Neuron (in vitro differentiated cells): Measurements from ENCODE around the gene CDK15.
"Not testable (repeated sequence)": the region's sequence is repeated elsewhere in the genome, so short reads cannot be mapped to it uniquely, and the experiment has no call there.

Experiments
- H2AFZ ChIP-seq: one replicate; pipeline ENCODE4 v1.6.1; 2013; ENCODE audit warnings: low read depth, mild to moderate bottlenecking, inconsistent platforms, low read length, moderate library complexity
- H3K27me3 ChIP-seq: one replicate; pipeline ENCODE4 v1.6.1; 2013; ENCODE audit warnings: low read length; ENCODE audit not compliant: insufficient read depth
- H3K36me3 ChIP-seq: one replicate; pipeline ENCODE4 v1.6.1; 2013; ENCODE audit warnings: low read length; ENCODE audit not compliant: insufficient read depth
- H3K4me1 ChIP-seq: one replicate; pipeline ENCODE4 v1.6.1; 2013; ENCODE audit warnings: low read length; ENCODE audit not compliant: insufficient read depth
- H3K4me3 ChIP-seq: 2 replicates; pipeline ENCODE4 v1.5.1; 2013; ENCODE audit warnings: mild to moderate bottlenecking, low read length, moderate library complexity
- H3K9me3 ChIP-seq: one replicate; pipeline ENCODE4 v1.6.1; 2013; ENCODE audit warnings: low read length

Gene CDK15

DNA sequence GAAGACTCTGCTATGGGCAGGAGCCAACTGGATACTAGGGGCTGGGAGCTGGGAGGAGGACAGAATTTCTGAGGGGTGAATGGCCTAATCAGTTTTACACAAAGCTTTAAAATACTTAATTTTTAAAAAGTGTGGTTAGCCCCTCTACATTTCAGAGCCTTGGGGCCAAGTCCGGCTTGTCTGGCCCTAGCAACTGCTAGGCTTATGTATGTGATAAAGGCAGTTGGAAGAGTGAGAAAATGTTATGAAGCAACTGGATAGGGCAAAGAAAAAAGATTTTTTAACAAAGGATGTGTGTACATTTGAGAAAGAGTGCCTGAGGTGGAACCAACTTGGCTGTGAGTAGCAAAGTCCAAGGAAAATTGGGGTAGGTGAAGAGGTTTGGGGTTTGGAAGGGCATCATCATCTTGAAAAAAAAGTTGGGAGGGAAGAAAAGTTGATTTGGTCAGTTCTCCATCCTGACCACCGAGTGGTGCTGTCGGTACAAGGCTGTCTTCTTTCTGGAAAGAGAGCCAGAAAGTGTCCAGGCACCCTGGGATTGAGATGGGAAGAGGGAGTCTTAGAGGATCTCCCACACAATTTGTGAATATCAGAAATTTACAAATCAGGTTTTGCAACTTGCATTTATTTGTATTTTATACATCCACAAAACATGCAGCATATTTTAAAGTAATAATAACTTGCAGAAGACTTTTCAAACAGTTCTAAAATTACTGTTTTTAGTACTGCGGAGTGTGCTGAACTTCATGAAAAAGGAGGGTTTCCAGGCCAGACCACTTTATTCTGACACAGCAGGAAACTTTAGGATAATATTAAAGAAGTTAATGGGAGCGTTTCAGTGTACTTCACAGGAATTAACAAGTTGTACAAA, 10.5 kb upstream of the CDK15 start:
- Histone ChIP-seq H3K9me3 (peaks cover 2% of the 10 kb centered on the region), H3K27me3 (no peaks in the 10 kb centered on the region), H3K36me3 (no peaks in the 10 kb centered on the region), H2AFZ (no peak overlapping the region), H3K4me1 (no peaks in the 10 kb centered on the region), H3K4me3 (no peak overlapping the region)

DNA sequence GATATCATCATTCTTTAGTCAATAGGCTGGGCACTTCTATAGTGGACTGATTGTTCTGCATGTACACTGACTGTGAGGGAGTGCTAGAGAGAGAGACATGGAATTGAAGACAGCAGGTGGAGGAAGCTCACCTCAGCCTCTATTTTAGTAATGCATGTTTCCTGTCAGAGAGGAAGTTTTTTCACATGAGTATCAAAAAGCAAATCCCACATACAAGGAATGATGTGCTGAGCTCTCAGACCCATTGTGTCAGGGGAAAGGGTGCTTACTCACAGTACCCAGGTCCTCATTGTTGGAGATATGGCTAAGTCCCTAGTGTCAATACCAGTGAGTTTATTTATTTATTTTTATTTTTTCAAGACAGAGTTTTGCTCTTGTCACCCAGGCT, 9.9 kb upstream of the CDK15 start:
- Histone ChIP-seq H3K9me3 (peaks cover 2% of the 10 kb centered on the region), H3K4me1 (no peaks in the 10 kb centered on the region), H3K4me3 (no peak overlapping the region), H2AFZ (no peak overlapping the region), H3K27me3 (no peaks in the 10 kb centered on the region), H3K36me3 (no peaks in the 10 kb centered on the region)

DNA sequence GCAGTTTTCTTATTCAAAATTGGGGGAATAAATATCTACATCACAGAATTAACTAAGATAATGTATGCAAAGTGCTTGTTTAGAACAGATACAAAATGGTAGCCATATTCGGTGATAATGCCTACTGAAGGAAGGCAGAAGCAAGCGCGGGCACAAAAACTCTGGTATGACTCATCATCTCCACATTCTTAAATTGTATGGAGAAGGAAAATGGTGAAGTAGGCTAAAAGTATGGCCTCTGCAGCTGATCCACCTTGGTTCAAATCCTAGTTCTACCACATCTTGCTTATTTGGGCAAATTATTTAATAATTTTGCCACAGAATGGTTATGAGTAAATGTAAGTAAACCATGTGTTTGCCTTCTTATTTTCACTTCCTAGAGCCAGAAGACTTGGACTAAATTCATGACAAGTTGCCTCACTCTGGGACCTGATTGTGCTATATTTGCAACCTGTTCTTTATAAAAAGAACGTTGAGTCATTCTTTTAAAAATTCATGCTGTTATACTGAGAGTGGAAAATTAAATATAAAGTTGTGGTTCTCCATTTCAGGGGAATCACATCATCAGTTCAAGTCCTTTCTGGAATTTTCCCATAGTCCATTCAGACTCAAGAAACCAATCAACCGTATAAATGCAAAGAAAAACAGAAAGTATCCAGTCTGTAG, 9.0 kb upstream of the CDK15 start:
- Histone ChIP-seq H3K4me3 (no peak overlapping the region), H3K4me1 (no peaks in the 10 kb centered on the region), H2AFZ (no peak overlapping the region), H3K36me3 (no peaks in the 10 kb centered on the region), H3K9me3 (peaks cover 2% of the 10 kb centered on the region), H3K27me3 (no peaks in the 10 kb centered on the region)

DNA sequence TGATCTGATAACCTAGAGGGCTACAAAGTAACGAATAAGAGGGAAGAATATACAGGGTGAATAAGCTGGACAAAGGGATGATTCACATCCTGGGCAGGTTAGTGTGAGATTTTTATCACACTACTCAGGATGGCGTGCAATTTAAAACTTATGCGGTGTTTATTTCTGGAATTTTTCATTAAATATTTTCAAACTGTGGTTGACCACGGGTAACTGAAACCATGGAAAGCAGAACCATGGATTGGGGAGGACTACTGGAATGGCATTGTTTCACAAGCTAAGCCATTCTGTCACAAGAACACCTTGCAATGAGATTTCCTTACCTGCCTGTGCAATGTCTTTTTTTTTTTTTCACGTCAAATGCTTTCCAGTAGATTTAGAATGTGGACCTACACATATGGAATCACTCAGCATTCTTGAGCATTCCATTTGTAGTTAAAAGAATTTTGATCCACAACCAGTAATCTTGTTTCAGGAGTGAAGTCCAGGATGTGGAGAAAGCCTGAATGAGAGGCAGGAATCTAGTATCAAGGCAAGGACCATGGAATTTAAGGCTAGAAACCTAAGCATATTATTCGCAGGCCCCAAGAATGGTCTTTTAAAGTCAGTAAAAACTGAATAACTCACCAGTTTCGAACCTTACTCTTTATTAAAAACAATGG, 8.0 kb upstream of the CDK15 start:
- Histone ChIP-seq H3K36me3 (no peaks in the 10 kb centered on the region), H2AFZ (no peak overlapping the region), H3K27me3 (no peaks in the 10 kb centered on the region), H3K4me1 (no peaks in the 10 kb centered on the region), H3K4me3 (no peak overlapping the region), H3K9me3 (peaks cover 2% of the 10 kb centered on the region)

DNA sequence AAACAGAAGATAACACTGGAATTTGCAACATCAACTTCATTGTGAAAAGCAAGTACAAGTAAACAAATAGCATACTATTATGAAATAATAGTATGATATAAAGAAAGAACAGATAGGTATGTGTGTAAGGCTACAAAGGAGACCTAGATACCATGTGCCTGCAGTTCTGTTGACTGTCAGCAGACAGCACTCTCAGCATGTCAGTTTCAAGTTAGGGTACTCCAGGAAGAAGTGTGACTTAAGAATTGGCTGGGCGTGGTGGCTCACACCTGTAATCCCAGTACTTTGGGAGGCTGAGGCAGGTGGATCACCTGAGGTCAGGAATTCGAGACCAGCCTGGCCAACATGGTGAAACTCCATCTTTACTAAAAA, 7.4 kb upstream of the CDK15 start:
- H3K27me3 ChIP-seq, H3K9me3 ChIP-seq, H3K4me1 ChIP-seq, H3K36me3 ChIP-seq, H2AFZ ChIP-seq, H3K4me3 ChIP-seq: not testable (repeated sequence)

DNA sequence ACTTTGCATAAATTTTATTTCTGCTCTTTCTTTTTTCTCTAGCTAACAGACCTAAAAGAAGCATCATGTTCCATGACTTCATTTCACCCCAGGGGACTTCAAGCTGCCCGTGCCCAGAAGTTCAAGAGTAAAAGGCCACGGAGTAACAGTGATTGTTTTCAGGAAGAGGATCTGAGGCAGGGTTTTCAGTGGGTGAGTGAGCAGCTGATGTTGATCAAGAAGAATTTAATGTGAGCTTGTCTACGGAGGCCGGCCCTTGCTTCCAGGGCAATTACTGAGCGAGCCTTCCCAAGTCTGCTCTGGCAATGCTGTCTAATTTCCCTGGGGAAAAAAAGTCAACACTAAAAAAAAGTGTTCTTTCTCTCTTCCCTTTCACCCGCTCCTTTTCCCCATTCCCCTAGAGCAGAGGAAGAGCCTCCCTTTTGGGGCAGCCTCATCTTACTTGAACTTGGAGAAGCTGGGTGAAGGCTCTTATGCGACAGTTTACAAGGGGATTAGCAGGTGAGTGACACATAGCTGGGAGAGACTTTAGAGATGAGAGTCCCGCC, 1.2 kb downstream of the CDK15 start:
- Histone ChIP-seq H2AFZ (no peak overlapping the region), H3K36me3 (no peaks in the 10 kb centered on the region), H3K4me3 (no peak overlapping the region), H3K4me1 (peaks cover 22% of the 10 kb centered on the region), H3K27me3 (peaks cover 14% of the 10 kb centered on the region), H3K9me3 (no peaks in the 10 kb centered on the region)

DNA sequence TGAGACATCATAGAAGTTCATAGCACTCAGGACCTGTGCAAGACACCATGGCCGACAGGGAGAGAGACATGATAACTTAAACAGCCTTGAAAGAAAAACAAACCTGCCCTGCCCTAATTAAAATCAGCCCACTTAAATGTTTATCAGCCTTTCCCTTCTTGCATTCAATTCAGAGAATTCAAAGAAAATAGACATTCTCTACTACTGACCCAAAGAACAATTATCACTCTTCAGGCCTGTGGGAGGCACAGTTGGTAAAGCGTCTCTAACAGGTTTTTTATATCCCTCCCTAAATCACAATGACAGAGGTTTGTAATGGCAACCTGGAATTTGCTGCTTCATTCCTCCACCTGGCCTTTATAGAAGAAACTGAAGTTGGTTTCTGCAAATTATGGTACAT, 1.7 kb downstream of the CDK15 start:
- Histone ChIP-seq H3K4me1 (peaks cover 22% of the 10 kb centered on the region), H3K27me3 (peaks cover 17% of the 10 kb centered on the region), H3K4me3 (no peak overlapping the region), H3K36me3 (no peaks in the 10 kb centered on the region), H3K9me3 (no peaks in the 10 kb centered on the region), H2AFZ (no peak overlapping the region)

DNA sequence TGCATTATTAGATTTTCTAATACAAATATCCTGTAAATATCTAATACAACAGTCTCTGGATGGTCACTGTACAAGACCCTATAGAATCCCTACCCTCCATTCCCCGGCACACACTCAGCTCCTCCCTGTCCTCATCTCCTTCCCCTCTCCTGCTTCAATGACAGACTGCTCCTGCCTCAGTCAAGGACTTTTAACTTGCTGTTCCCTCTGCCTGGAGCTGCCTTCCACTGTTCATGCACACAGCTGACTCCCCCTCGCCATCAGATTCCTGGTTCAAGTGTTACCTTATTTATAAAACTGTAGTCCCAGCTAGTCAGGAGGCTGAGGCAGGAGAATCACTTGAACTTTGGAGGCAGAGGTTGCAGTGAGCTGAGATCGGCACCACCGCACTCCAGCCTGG, 3.3 kb downstream of the CDK15 start:
- Histone ChIP-seq H3K4me3 (no peak overlapping the region), H3K36me3 (no peaks in the 10 kb centered on the region), H3K9me3 (no peaks in the 10 kb centered on the region), H2AFZ (no peak overlapping the region), H3K4me1 (peaks cover 22% of the 10 kb centered on the region), H3K27me3 (peaks cover 28% of the 10 kb centered on the region)

DNA sequence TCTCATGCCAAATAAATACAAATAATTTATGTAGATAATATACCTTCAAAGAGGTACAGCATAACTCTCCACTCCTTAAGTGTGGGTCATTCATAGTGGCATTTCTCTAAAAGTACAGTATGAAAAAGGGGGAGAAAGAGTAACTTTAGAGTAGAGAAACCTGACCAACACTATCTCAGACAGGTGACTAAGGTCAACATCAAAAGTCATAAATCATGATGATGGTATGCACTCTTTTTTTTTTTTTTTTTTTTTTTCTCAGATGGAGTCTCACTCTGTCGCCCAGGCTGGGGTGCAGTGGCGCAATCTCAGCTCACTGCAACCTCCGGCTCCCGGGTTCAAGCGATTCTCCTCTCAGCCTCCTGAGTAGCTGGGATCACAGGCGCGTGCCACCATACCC, 4.3 kb downstream of the CDK15 start:
- Histone ChIP-seq H3K27me3 (peaks cover 28% of the 10 kb centered on the region), H3K4me1 (peaks cover 22% of the 10 kb centered on the region)
- H3K4me3 ChIP-seq, H3K36me3 ChIP-seq, H2AFZ ChIP-seq, H3K9me3 ChIP-seq: not testable (repeated sequence)

DNA sequence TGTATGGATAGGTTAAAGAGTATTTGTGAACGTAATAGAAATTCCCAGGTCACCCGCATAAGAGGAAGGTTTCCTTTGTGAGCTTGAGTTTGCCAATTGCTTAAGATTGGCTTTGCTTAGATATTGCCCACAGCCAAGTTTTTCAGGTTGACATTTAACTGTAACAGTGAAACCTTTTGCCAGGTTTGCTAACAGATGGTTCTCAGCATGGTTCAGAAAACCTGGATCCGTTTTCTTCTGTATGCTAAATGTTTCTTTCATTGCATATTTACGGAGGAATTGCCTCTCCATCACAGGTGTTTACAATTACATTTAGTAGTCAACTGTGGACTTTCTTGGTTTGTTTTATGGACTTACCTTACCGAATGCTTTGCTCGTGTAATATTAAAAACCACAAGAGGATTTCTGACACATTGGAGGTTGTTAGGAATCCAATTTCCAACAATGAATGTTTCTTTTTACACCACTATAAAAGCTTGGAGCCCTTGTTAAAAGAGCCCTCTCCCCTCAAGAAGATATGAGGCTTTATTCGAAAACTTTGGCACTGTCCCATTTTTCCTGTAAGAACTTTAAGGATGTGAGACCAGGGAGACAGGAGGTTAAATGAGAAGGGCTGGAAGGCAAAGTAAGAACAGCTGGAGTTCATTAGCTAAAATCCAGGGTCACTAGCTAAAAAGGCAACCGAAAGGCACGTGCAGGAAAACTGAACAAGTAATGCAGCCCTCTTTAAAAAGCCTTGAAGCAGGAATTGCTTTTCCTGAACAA, 7.8 kb downstream of the CDK15 start:
- Histone ChIP-seq H2AFZ (no peak overlapping the region), H3K9me3 (peaks cover 10% of the 10 kb centered on the region), H3K4me1 (no peaks in the 10 kb centered on the region), H3K36me3 (no peaks in the 10 kb centered on the region), H3K4me3 (no peak overlapping the region), H3K27me3 (peaks cover 14% of the 10 kb centered on the region)

DNA sequence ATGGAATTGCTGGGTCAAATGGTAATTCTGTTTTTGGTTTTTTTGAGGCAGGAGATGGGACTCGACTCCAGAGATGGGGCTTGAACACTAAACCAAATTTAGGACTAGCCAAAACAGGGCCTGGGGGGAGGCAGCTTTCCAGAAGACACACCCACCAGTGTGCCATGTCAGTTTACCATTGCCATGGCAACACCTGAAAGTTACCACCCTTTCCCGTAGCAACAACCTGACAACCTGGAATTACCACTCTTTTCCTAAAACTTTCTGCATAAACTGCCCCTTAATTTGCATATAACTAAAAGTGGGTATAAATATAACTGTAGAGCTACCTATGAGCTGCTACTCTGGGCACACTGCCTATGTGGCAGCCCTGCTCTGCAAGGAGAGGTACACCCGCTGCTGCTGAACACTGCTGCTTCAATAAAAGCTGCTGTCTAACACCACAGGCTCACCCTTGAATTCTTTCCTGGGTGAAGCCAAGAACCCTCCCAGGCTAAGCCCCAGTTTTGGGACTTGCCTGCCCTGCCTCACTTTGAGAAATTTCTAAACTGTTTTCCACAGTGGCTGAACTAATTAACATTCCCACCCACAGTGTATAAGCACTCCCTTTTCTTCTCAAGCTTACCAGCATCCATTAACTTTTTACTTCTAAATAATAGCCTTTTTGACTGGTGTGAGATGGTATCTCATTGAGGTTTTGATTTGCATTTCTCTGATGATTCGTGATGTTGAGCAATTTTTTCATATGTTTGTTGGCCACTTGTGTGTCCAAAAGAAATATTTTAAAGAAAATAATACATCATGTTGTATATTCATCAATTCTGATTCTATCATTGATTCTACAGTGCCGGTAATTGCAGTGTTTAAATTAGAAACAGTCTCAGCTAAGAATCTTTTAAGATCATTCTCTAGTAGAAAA, 10.6 kb downstream of the CDK15 start:
- H3K9me3 ChIP-seq: peaks cover 10% of the 10 kb centered on the region
- no peaks in the 10 kb centered on the region for H3K4me1 ChIP-seq
- H3K27me3 ChIP-seq: peaks cover 18% of the 10 kb centered on the region
- H2AFZ ChIP-seq: no peak overlapping the region
- H3K36me3 ChIP-seq: no peaks in the 10 kb centered on the region
- no peak overlapping the region for H3K4me3 ChIP-seq

DNA sequence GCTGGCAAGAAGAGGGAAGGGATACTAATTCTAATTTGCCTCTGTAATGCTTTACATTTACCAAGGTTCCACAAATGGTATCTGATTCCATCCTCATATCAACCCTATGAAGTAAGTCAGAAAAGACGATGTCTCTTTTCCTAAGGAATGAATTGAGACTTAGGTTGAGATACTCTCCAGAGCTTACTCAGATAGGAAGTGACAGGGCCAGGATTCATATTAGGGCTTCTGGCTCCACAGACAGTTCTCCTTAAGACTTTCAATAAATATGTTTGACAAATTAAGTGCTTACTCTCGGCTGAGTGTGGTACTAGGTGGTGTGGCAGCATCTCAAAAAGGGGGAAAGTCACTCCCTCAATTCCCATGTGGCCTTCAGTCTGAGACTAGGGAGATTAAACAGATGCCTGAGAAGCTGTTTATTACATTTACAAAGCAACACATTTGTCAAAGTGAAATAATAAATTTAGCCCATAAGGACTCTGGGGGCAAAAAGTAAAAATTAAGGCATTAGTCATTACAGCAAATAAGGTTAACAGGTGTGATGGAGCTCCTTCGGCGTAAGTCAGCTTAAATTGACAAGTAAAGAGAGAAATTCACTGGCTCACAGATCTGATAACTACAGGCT, 14.2 kb downstream of the CDK15 start:
- Histone ChIP-seq H3K36me3 (no peaks in the 10 kb centered on the region), H2AFZ (no peak overlapping the region), H3K9me3 (peaks cover 10% of the 10 kb centered on the region), H3K4me1 (no peaks in the 10 kb centered on the region), H3K27me3 (peaks cover 8% of the 10 kb centered on the region), H3K4me3 (no peak overlapping the region)
